ENCODE data around the gene TECPR1.

DNA sequence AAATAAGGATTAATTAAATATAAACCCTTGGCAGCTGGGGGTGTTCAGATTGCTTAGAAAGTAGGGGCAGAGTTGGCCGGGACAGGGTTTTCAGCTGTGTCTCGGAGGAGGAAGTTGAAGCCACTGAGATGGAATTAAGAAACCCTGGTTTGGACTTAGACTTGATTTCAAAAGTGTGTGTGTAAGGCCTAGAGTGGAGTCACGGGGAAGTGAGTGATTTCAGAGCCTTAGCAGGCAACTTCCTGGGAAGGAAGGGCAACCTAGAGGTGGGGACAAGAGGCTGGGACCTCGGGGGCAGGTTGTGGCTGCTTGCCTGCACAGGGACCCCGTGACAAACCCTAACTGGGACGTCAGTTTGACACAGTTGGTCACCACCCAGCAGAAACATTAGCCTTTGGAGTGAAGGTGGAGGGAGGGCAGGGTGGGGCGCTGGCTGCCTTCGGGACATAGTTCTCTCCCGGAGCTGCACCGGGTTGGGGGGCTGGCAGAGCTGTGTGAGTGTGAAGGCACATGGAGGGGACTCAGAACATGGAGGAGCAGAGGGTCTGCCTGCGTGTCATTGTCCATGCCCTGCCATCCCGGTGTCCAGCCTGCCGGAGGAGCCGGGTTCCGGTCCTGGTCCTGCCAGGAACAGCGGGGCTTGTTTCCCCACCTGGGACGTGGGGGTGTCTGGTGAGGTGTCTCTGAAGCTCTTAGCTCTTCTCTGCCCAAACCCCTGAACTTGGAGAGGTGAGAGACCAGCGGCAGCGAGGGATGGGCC lies 31.3 kb upstream of the TECPR1 start:
- TF ChIP-seq TAF1 (IDR thresholded peaks at IDR 0.05; ENCODE audit: borderline replicate concordance, insufficient read depth, low read length): no peak
- TF ChIP-seq POLR2AphosphoS5 (IDR thresholded peaks at IDR 0.05; ENCODE audit: low read depth, low read length): no peak; the same call in 1 of the 2 replicates
- TF ChIP-seq SIN3A (IDR thresholded peaks at IDR 0.05; ENCODE audit: borderline replicate concordance, insufficient read depth, low read length): no peak
- TF ChIP-seq, protein P1, sequence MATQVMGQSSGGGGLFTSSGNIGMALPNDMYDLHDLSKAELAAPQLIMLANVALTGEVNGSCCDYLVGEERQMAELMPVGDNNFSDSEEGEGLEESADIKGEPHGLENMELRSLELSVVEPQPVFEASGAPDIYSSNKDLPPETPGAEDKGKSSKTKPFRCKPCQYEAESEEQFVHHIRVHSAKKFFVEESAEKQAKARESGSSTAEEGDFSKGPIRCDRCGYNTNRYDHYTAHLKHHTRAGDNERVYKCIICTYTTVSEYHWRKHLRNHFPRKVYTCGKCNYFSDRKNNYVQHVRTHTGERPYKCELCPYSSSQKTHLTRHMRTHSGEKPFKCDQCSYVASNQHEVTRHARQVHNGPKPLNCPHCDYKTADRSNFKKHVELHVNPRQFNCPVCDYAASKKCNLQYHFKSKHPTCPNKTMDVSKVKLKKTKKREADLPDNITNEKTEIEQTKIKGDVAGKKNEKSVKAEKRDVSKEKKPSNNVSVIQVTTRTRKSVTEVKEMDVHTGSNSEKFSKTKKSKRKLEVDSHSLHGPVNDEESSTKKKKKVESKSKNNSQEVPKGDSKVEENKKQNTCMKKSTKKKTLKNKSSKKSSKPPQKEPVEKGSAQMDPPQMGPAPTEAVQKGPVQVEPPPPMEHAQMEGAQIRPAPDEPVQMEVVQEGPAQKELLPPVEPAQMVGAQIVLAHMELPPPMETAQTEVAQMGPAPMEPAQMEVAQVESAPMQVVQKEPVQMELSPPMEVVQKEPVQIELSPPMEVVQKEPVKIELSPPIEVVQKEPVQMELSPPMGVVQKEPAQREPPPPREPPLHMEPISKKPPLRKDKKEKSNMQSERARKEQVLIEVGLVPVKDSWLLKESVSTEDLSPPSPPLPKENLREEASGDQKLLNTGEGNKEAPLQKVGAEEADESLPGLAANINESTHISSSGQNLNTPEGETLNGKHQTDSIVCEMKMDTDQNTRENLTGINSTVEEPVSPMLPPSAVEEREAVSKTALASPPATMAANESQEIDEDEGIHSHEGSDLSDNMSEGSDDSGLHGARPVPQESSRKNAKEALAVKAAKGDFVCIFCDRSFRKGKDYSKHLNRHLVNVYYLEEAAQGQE (IDR thresholded peaks at IDR 0.05; ENCODE audit: insufficient read depth in 1 of 2, low read depth in 2 of 2, low read length in 2 of 2): no peak

Data from PFSK-1 (cell line).